ENCODE data around the gene TSC22D4.

Gene TSC22D4

GRCh38 chr7:100485471-100485876, 6.5 kb upstream of the TSC22D4 start:
- DNase-seq (ENCODE audit: low read depth) = no peak
- no peak overlapping the region for H3K4me3 ChIP-seq (ENCODE audit: low read length)
- TF ChIP-seq, protein P1, sequence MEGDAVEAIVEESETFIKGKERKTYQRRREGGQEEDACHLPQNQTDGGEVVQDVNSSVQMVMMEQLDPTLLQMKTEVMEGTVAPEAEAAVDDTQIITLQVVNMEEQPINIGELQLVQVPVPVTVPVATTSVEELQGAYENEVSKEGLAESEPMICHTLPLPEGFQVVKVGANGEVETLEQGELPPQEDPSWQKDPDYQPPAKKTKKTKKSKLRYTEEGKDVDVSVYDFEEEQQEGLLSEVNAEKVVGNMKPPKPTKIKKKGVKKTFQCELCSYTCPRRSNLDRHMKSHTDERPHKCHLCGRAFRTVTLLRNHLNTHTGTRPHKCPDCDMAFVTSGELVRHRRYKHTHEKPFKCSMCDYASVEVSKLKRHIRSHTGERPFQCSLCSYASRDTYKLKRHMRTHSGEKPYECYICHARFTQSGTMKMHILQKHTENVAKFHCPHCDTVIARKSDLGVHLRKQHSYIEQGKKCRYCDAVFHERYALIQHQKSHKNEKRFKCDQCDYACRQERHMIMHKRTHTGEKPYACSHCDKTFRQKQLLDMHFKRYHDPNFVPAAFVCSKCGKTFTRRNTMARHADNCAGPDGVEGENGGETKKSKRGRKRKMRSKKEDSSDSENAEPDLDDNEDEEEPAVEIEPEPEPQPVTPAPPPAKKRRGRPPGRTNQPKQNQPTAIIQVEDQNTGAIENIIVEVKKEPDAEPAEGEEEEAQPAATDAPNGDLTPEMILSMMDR (conservative IDR thresholded peaks at IDR 0.05; ENCODE audit: low read length) = no peak

DNA sequence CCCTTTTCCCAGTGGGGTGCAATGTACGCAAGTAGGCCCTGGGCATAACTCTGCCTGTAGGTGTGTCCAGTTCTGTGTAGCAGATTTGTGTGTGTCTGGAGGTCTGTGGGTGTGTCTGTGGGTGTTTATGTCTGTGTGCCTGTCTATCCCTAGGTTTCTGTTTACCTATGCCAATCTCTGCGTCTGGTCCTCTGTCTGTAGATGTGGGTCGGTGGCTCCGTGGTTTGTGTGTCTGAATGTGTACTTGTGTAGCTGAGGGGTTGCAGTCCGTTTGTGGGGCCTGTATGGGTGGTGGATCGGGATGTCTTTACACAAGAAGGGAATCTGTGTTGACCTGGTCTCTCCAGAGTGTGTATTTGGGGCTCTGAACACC, 5.6 kb upstream of the TSC22D4 start:
- TF ChIP-seq, protein P1 (conservative IDR thresholded peaks at IDR 0.05; ENCODE audit: low read length) = no peak
- no peak for DNase-seq (ENCODE audit: low read depth)
- H3K4me3 ChIP-seq (ENCODE audit: low read length) = no peak overlapping the region

- no peak for DNase-seq (ENCODE audit: low read depth)
- TF ChIP-seq, protein P1 (conservative IDR thresholded peaks at IDR 0.05; ENCODE audit: low read length) = no peak
- peak within 1 kb of the TSS; percentile 57 for H3K4me3 ChIP-seq (ENCODE audit: low read length)
These were observed 5.0 kb upstream of the TSC22D4 start, which contains the start of gene NYAP1 for GRCh38 chr7:100483722-100484672. Gene NYAP1 (plus strand): TSS chr7:100483927. CDS start chr7:100485312, 1,385 bp downstream.

- TF ChIP-seq, protein P1 (conservative IDR thresholded peaks at IDR 0.05; ENCODE audit: low read length) = peak; percentile 52
- peak overlapping the region; percentile 57 for H3K4me3 ChIP-seq (ENCODE audit: low read length)
- DNase-seq (ENCODE audit: low read depth) = peak; percentile 24
These were observed 4.2 kb upstream of the TSC22D4 start for GRCh38 chr7:100483090-100483721.

GRCh38 chr7:100482728-100483089, 3.7 kb upstream of the TSC22D4 start:
- TF ChIP-seq, protein P1 (conservative IDR thresholded peaks at IDR 0.05; ENCODE audit: low read length) = no peak
- DNase-seq (ENCODE audit: low read depth) = no peak
- H3K4me3 ChIP-seq (ENCODE audit: low read length) = peak overlapping the region; percentile 57

GRCh38 chr7:100481466-100481865, 2.5 kb upstream of the TSC22D4 start:
- TF ChIP-seq, protein P1 (conservative IDR thresholded peaks at IDR 0.05; ENCODE audit: low read length) = no peak
- H3K4me3 ChIP-seq (ENCODE audit: low read length) = no peak overlapping the region
- no peak for DNase-seq (ENCODE audit: low read depth)
